CD4-positive, alpha-beta T cell treated with Interleukin-1 beta for 1 hour (primary cell): ENCODE results near the gene GOLGA2.
A peak's percentile ranks its signal among the peaks of the same experiment; 100 is the strongest.

Experiments used
- DNase-seq, 2 donors: peaks; one replicate each; pipeline ENCODE4 v3.0.0-alpha.2; 2020 to 2022

GOLGA2 gene

DNA sequence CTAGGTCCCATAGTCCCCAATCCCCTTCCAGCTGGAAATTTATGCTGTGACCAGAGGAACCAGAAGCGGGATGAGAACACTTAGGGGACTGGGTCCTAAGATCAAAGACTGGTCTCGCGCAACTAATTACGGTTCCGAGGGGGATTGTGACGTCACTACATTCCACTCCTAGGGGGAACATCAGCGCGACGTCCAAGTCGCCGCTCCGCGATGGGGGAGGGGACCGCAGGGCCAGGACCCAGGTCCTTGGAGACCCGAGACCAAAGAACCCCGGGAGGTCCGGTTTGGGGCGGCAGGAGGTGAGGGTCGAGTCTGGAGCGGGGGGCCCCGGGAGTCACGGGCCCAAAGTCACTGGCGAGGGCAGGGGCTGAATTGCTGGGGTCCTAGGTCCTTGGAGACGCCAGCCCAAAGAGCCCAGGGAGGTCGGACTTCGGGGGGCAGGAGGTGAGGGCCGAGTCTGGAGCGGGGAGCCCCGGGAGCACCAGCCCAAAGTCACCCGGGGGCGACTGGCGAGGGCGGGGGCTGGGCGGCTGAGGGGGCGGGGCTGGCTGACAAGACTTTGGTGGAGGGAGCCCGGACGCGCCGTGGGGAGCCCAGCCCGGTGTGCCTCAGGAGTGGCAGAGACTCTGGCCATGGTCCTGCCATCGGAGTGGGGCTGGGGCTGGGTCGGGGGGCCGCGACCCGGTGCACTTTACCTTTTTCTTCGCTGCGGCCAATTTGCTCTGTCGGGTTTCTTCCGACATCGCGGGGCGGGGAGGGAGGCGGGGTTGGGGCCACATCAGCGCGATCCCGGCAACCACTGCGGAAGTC lies at the start of gene GOLGA2:
TSS of gene GOLGA2 (minus strand) at position 810 of the 810 bp plus-strand sequence. CDS start at position 779, 31 bp downstream.
- DNase-seq = peak; percentile 4 to 10

DNA sequence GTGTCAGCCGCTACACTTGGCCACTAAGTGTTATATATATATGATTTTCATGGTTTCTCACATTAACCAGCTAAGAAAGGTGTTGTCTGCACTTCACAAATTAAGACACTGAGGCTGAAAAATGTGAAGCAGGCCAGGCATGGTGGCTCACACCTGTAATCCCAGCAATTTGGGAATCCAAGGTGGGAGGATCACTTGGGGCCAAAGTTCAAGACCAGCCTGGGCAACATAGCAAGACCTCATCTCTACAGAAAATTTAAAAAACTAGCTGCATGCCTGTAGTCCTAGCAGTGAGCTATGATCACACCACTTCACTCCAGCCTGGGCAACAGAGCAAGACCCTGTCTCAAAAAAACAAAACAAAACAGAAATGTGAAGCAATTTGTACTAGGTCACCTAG lies 48.6 kb upstream of the GOLGA2 start:
- DNase-seq = no peak

DNA sequence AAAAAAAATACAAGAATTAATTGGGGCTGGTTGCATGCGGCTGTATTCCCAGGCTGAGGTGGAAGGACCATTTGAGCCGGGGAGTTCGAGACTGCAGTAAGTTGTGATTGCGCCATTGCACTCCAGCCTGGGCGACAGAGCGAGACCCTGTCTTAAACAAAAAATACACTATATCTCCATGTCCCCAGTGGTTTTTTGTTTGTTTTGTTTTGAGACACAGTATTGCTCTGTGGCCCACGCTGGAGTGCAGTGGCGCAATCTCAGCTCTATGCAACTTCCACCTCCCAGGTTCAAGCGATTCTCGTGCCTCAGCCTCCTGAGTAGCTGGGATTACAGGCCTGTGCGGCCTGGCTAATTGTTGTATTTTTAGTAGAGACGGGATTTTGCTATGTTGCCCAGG lies 48.0 kb upstream of the GOLGA2 start:
- DNase-seq = no peak

DNA sequence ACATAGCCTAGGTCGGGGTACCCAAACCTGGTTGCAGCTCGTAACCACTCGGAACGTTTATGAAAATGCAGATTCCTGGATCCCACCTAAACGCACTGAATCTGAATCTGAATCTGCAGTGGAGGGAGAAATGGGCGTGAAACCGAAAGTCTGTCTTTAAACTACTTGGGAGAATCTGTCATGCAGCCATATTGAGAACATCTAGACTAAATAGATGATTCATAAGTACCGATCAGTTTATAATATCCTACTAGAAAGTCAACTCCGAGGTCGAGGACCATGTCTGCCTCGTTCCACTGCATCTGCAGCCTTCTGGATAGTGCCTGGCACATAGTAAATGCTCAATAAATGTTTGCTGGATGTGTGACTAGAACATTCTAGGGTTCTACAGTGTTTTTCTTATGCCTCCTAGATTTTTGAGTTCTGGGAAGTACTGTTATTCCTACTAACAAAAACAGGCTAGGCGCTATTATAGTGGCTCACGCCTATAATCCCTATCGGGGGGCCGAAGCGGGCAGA lies 47.5 kb upstream of the GOLGA2 start:
- DNase-seq = no peak

DNA sequence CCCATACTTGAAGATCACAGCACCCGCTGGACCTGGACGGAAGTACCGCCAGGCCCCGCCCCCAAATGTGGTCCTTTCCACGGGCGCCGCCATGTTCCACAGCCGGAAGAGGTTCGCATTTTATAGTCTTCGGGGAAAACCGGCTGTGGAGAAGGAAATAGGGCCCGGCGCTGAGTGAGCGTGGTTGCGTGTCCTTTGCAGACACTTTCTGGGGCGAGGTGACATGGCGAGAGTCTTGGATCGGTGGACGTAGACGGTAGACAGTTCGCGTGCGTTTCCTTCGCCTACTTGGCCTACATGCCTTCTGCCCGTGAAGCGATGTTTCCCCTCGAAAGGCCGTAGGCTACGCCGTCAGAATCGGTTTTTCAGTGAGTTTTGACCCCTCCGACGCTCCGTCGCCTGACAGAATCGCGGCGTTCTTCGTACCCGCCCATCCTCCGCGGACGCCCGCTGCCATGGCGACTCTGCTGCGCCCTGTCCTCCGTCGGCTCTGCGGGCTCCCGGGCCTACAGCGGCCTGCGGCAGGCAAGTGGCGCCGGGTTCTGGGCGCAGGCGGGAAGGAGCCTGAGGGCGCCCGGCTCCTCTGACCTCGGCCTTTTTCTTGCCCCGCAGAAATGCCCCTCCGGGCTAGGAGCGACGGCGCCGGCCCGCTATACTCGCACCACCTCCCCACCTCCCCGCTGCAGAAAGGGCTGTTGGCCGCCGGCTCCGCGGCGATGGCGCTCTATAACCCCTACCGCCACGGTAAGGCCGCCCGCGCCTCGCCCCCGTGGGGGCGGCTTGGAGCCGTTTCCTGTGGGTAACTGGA lies 46.8 kb upstream of the GOLGA2 start, which contains the start of the genes COQ4 and TRUB2:
TSS of gene COQ4 (plus strand) at position 436 of the 808 bp plus-strand sequence. CDS start at position 456, 20 bp downstream.
TSS of gene TRUB2 (minus strand) at position 44 of the 808 bp plus-strand sequence. CDS start at position 5, 39 bp downstream.
- peak; percentile 91 to 94 for DNase-seq

DNA sequence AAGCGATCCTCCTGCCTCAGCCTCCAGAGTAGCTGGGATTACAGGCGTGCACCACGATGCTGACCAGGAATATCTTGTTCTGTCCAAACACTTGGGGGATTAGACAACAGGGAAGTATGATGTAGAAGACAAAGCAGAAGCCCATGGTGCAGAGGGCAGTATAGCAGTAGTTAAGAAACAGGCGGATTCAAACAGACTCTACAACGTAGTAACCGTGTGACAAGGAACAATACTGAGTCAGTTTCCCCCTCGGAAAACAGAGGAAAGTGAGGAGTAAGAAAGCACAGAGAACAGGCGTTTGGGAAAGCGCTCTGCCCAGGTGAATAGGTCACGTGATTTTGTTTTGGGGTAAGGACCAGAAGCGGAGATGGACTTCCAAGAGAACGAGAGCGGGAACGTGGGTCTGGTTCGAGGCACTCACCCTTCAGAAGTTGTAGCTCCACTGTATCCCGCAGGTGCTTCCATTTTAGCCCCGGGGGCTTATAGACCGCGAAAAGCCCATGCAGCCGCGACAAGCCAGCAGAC lies 46.1 kb upstream of the GOLGA2 start:
- DNase-seq = no peak

GRCh38 chr9:128321343-128321742 lies 45.5 kb upstream of the GOLGA2 start:
- no peak for DNase-seq

DNA sequence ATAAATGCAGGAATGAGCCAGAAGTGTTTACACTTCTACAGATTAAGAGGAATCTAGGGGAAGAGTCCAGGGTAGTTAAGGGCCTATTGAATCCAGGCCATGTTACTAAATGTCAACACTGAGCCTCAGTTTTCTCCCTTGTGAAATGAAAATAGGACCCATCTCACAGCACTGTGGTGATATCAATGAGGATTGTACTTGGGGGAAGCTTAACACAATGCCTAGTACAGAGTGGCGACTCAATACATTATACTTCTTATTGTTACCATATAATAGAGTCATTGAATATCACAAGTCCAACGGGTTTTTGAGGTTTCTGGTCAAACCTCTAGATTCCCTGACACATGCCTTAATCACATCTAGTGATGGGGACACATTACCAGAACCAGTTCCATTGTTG lies 41.8 kb upstream of the GOLGA2 start:
- DNase-seq = no peak

- no peak for DNase-seq
Observed at GRCh38 chr9:128316421-128316820, 40.6 kb upstream of the GOLGA2 start.

DNA sequence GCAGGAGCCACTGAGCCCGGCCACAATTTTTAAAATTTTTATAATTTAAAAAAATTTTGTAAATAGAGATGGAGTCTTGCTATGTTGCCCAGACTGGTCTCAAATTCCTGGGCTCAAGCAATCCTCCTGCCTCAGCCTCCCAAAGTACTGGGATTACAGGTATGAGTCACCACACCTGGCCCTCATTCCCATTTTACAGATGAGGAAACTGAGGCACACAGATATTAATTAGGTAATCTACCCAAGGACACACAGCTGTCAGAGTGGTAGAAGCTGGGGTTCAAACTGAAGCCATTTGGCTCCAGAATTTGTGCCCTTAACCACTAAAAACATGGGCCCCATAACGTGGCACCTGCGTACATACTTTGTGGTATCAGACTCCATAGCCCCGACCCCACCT lies 38.9 kb upstream of the GOLGA2 start:
- no peak for DNase-seq

DNA sequence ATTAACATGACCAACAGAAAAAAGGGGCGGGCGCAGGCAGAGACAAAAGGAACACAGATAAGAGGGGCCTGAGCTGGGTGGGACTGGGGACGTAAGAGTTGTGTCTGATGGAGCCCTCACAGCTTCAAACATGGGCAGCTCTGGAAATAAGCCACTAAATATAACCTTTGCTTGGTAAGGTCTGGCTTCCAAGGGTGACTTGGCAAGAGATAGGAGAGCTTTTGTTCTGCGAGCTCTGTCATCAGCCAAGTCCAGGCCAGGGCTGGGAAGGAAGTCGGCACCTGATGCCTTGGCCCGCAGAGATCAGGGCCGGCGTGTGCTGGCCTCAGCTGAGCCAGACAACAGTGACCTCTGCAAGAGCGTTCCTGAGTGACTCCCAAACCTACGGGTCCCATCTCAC lies 34.7 kb upstream of the GOLGA2 start:
- DNase-seq = no peak

- DNase-seq = no peak
Observed at GRCh38 chr9:128309551-128309950, 33.7 kb upstream of the GOLGA2 start.

DNA sequence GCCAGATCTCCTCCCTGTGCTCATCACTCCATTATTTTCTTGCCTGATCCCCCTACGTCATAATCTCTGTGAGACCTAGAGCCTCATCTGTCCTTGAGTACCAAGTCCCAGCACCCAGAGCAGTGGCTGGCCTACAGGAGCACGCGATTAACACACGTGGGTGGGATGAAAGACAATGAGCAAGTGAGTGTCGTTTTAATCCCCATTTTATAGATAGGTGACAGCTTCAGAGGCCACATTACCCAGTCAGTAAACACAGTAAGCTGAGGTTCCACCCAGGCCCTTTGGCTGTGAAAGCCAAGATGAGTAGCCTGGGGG lies 29.1 kb upstream of the GOLGA2 start:
- no peak for DNase-seq

DNA sequence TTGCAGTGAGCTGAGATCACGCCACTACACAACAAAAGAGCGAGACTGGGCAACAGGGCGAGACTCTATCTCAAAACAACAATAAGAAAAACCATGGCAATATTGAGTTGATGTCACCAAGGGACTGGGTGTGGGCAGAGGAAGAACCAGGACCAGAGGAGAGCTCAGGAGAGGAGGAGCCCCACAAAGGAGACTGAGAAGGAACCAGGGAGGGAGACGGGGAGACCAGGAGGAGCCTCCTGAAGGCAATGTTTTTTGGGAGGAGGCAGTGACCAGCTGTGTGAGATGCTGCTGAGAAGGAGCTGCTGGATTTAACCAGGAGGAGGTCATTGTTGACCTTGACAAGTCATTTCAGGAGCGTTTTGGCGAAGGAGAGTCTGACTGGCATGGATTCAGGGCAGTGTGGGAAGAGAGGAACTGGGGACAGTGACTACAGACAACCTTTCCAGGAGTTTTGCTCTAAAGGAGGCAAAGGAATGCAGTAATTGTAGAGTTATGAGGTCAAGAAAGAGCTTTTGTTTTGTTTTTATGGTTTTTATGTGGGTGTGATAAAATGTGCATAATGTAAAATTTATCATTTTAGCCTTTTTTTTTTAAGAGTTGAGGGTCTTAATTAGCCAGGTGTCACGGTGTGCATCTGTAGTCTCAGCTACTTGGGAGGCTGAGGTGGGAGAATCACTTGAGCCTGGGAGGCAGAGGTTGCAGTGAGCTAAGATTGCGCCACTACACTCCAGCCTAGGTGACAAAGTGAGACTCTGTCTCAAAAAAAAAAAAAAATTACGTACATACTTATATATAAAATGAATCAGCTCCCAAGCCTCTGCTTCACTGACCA lies 28.5 kb upstream of the GOLGA2 start:
- DNase-seq = no peak

- DNase-seq = no peak
Observed at GRCh38 chr9:128298535-128299482, 23.0 kb upstream of the GOLGA2 start.

DNA sequence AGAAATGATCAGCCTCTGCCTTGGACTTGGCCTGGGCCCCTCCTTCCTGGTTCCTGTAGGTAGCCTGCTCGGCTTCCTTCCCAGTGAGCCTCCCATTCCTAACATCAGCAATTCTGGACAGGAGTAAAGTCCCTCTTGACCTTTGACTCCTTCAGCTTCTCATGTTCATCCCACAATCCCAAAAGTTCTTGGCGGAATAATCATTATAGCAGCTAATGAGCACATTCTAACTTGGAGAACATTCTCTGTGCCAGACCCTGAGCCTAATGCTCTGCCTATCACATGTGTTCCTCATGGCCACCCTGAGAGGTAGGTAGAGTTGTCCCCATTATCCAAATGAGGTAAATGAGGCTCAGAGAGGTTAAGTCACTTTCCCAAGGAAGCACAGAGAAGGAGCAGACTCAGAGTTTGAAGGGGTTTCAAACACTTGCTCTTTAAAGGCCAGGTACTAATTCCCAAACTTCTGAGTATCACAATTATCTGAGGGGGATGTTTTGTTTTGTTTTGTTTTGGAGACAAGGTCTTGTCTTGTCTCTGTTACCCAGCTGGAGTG lies 21.5 kb upstream of the GOLGA2 start:
- no peak for DNase-seq

GRCh38 chr9:128296340-128297220 lies 20.8 kb upstream of the GOLGA2 start:
- no peak for DNase-seq

DNA sequence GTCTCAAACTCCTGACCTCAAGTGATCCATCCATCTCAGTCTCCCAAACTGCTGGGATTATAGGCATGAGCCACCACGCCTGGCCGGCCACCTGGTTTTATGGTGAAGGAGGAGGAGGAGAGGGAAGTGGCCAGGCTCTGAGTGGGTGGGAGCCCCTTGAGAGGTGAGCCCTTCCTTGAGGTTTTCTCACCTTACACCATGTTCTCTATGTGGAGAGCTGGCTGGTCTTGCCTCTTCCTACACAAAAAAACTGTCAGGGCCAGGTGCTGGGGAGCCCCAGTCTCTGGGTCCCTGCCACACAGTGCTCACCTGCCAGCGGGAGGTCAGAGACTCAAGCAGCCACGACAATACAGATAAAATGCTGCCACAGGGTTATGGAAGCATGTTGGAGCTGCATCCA lies 18.3 kb upstream of the GOLGA2 start:
- DNase-seq = no peak

GRCh38 chr9:128293091-128293490 lies 17.3 kb upstream of the GOLGA2 start:
- no peak for DNase-seq

DNA sequence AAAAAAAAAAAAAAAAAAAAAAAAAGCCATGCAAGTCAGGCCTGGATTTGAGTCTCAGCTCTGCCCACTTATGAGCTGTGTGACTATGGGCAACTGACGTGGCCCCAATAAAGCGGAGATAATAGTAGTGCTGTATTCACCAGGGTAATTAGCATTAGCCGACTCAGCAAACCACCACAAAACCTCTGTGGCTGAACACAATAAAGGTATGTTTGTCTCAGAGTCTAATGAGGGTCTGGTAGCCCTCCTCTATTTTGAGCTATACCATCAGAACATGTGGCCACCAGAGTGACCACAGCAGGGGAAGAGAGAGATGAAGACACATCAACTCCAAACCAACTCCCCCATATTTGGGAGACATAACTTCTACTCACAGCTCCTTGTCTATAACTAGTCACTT lies 16.2 kb upstream of the GOLGA2 start:
- DNase-seq = no peak
